ENCODE results near the gene RSPH1. TPM values are rescaled to one million over a fixed set of nuclear protein-coding genes. Genes with fewer than 3 reads are reported as not detected.

Gene RSPH1
- total and polyA plus RNA-seq, 7 donors = 0.08 to 0.29 TPM; not detected in 5

DNA sequence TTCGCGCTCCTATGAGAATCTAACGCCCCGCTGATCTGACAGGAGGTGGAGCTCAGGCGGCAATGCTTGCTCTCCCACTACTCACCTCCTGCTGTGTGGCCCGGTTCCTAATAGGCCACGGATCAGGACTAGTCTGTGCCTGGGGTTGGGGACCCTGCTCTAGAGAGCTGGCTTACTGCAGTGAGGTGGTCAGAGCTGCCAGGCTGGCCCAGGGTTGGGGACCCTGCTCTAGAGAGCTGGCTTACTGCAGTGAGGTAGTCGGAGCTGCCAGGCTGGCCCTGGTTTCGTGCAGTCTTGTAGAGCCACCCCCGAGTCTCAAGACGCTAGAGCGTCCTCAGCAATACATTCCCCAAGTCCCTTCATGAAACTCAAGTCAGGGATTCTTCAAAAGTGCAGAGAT is 45.1 kb upstream of the RSPH1 start:
- Histone ChIP-seq H3K4me1 (no peaks in the 10 kb centered on the region), H3K27ac (no peak overlapping the region), H3K27me3 (ENCODE audit: insufficient read depth in 3 of 3, low read length in 2 of 3) (no peaks in the 10 kb centered on the region), H3K9me3 (no peaks in the 10 kb centered on the region), H3K4me3 (no peak overlapping the region), H3K36me3 (ENCODE audit: insufficient read depth in 1 of 2, low read depth in 1 of 2) (peaks cover 2 to 73% of the 10 kb centered on the region in 2 donors)
- intact Hi-C loops (cut with DNase I) = loop anchor here in 1 of 2 donors (5.0 kb wide), 1 partner anchor 51 kb away; no protein-coding TSS in a partner anchor
- ATAC-seq (no peak), DNase-seq (no peak)
- TF ChIP-seq, protein P1, sequence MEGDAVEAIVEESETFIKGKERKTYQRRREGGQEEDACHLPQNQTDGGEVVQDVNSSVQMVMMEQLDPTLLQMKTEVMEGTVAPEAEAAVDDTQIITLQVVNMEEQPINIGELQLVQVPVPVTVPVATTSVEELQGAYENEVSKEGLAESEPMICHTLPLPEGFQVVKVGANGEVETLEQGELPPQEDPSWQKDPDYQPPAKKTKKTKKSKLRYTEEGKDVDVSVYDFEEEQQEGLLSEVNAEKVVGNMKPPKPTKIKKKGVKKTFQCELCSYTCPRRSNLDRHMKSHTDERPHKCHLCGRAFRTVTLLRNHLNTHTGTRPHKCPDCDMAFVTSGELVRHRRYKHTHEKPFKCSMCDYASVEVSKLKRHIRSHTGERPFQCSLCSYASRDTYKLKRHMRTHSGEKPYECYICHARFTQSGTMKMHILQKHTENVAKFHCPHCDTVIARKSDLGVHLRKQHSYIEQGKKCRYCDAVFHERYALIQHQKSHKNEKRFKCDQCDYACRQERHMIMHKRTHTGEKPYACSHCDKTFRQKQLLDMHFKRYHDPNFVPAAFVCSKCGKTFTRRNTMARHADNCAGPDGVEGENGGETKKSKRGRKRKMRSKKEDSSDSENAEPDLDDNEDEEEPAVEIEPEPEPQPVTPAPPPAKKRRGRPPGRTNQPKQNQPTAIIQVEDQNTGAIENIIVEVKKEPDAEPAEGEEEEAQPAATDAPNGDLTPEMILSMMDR (IDR thresholded peaks at IDR 0.05) = no peak
- WGBS, 3 donors = 85 to 87% (median 87%) methylated on average over 12 of the region's 12 CpGs

DNA sequence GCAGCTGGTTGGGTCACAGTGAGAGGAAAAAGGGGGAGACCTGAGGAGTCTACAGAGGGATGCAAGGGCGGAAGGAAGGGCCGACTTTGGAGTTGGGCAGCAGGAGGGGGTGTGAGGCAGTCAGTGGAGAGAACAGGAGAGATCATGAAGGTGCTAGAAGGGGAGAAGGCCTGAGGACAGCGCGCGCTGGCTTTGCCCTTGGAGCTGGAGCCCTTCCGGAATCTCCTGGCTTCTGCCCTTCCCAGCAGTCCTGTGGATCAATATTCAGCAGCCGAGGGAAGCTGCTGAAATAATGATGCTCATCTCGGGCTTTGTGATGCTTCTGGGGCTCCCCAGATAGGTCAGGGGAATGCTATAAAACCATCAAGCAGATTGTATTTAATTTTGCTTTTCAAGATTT is 44.4 kb upstream of the RSPH1 start:
- no peaks in the 10 kb centered on the region for H3K4me1 ChIP-seq
- H3K27me3 ChIP-seq (ENCODE audit: insufficient read depth in 3 of 3, low read length in 2 of 3) = no peaks in the 10 kb centered on the region
- H3K4me3 ChIP-seq = no peak overlapping the region
- TF ChIP-seq, protein P1 (IDR thresholded peaks at IDR 0.05) = no peak
- ATAC-seq (no peak), DNase-seq (no peak)
- H3K9me3 ChIP-seq = no peaks in the 10 kb centered on the region
- H3K36me3 ChIP-seq (ENCODE audit: insufficient read depth in 1 of 2, low read depth in 1 of 2) = peaks cover 2 to 73% of the 10 kb centered on the region in 2 donors
- no peak overlapping the region for H3K27ac ChIP-seq
- WGBS, 3 donors = 86 to 91% (median 86%) methylated on average over 8 of the region's 8 CpGs
- intact Hi-C loops (cut with DNase I) = loop anchor here in 1 of 2 donors (5.0 kb wide), 1 partner anchor 52 kb away; no protein-coding TSS in a partner anchor

DNA sequence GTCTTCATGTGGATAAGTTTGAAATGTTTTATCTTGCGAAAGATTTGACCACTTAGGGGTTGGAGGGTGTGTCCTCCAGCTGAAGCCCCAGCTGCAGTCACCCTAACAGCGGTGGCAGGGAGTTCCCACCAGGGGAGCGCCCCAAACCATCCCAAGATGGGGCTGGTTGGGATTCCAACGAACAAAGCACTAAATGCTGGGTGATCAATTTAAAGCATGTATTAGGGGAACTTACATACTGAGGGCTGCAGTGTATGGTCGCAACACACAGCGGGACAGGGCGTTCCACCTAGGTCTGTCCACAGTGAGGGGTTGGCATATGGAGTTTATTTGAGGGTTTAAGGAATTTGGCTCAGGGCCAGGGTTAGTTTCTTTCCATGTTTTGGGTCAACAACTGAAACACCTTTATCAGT is 43.9 kb upstream of the RSPH1 start:
- ATAC-seq = no peak
- TF ChIP-seq, protein P1 (IDR thresholded peaks at IDR 0.05) = no peak
- Histone ChIP-seq H3K4me1 (no peaks in the 10 kb centered on the region), H3K4me3 (no peak overlapping the region), H3K27me3 (ENCODE audit: insufficient read depth in 3 of 3, low read length in 2 of 3) (no peaks in the 10 kb centered on the region), H3K36me3 (ENCODE audit: insufficient read depth in 1 of 2, low read depth in 1 of 2) (peaks cover 2 to 75% of the 10 kb centered on the region in 2 donors), H3K27ac (no peak overlapping the region), H3K9me3 (no peaks in the 10 kb centered on the region)
- DNase-seq = no peak
- intact Hi-C loops (cut with DNase I) = loop anchor here (5.0 to 10.0 kb wide), 2 partner anchors 52 to 435 kb away; partner anchors contain the start of gene PKNOX1 (in 1 of the 2)
- 82 to 83% (median 83%) methylated on average over 7 of the region's 7 CpGs for WGBS, 3 donors

DNA sequence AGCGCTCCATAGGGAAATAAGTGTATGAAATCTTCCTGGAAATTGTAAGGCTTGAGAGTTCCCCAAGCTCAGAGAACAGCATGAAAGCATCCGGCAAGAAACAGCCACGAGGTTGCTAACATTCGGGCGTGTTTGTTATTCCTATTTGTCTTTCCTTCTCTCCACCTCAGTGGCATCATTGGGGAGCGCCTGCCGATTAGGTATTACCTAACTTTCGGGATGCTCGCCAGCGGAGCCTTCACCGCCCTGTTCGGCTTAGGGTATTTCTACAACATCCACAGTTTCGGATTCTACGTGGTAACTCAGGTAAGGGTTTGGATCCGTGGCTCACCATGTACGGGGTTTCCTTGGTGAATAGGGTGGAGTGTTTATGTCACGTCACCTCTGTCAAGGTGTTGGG is 43.3 kb upstream of the RSPH1 start:
- 91 to 94% (median 93%) methylated on average over 17 of the region's 17 CpGs for WGBS, 3 donors
- intact Hi-C loops (cut with DNase I) = loop anchor here in 1 of 2 donors (10.0 kb wide), 1 partner anchor 435 kb away; the partner anchor contains the start of gene PKNOX1
- no peak for DNase-seq

More for the DNA sequence above, 43.3 kb upstream of the RSPH1 start:
- no peaks in the 10 kb centered on the region for H3K9me3 ChIP-seq
- TF ChIP-seq, protein P1 (IDR thresholded peaks at IDR 0.05) = no peak
- no peak overlapping the region for H3K27ac ChIP-seq
- no peaks in the 10 kb centered on the region for H3K27me3 ChIP-seq (ENCODE audit: insufficient read depth in 3 of 3, low read length in 2 of 3)
- H3K4me1 ChIP-seq = no peaks in the 10 kb centered on the region
- ATAC-seq = no peak
- H3K4me3 ChIP-seq = no peak overlapping the region
- H3K36me3 ChIP-seq (ENCODE audit: insufficient read depth in 1 of 2, low read depth in 1 of 2) = peaks cover 2 to 75% of the 10 kb centered on the region in 2 donors
